Stimulated activated CD4-positive, alpha-beta T cell treated with anti-CD3 and anti-CD28 coated beads, Interleukin-2, amount 100 ng/mL, for 48 hours (primary cell): Measurements from ENCODE around the gene EPB41.
"Not testable (repeated sequence)": the region's sequence is repeated elsewhere in the genome, so short reads cannot be mapped to it uniquely, and the experiment has no call there.

Experiments
- DNase-seq, 2 donors: peaks; one replicate each; pipeline ENCODE4 v3.0.0-alpha.2; 2020

EPB41 gene

GRCh38 chr1:29055160-29055559 is 140.8 kb downstream of the EPB41 start:
- no peak for DNase-seq

GRCh38 chr1:29056256-29056655 is 141.9 kb downstream of the EPB41 start:
- no peak for DNase-seq

GRCh38 chr1:29057700-29058099 is 143.3 kb downstream of the EPB41 start:
- no peak for DNase-seq

GRCh38 chr1:29062157-29062942 is 148.0 kb downstream of the EPB41 start:
- DNase-seq, result peak in 1 of 2 donors; percentile 12

GRCh38 chr1:29064064-29064463 is 149.7 kb downstream of the EPB41 start:
- no peak for DNase-seq

- DNase-seq, result no peak
These were observed 162.8 kb downstream of the EPB41 start for GRCh38 chr1:29077155-29077554.

GRCh38 chr1:29079916-29080629 is 165.7 kb downstream of the EPB41 start:
- not testable (repeated sequence) for DNase-seq

- no peak for DNase-seq
These were observed 166.8 kb downstream of the EPB41 start for GRCh38 chr1:29081201-29081600.

GRCh38 chr1:29082519-29082918 is 168.2 kb downstream of the EPB41 start:
- no peak for DNase-seq

GRCh38 chr1:29083317-29084195 is 169.2 kb downstream of the EPB41 start:
- no peak for DNase-seq

- no peak for DNase-seq
These were observed 169.8 kb downstream of the EPB41 start for GRCh38 chr1:29084196-29084521.

GRCh38 chr1:29090937-29091618 is 176.7 kb downstream of the EPB41 start:
- DNase-seq, result no peak

- DNase-seq, result not testable (repeated sequence)
These were observed 178.3 kb downstream of the EPB41 start for GRCh38 chr1:29092704-29093103.

GRCh38 chr1:29094433-29094832 is 180.1 kb downstream of the EPB41 start:
- DNase-seq, result no peak

GRCh38 chr1:29094954-29095353 is 180.6 kb downstream of the EPB41 start:
- no peak for DNase-seq

- DNase-seq, result no peak
These were observed 182.0 kb downstream of the EPB41 start for GRCh38 chr1:29096231-29096886.

GRCh38 chr1:29099286-29099685 is 184.9 kb downstream of the EPB41 start:
- DNase-seq, result no peak

GRCh38 chr1:29100487-29100886 is 186.1 kb downstream of the EPB41 start:
- no peak for DNase-seq

GRCh38 chr1:29105822-29106221 is 191.5 kb downstream of the EPB41 start:
- no peak for DNase-seq

- DNase-seq, result not testable (repeated sequence)
These were observed 193.7 kb downstream of the EPB41 start for GRCh38 chr1:29108041-29108440.

- no peak for DNase-seq
These were observed 198.5 kb downstream of the EPB41 start for GRCh38 chr1:29112705-29113412.
